Activated naive CD8-positive, alpha-beta T cell treated with anti-CD3 and anti-CD28 coated beads for 36 hours (primary cell): ENCODE data around the gene UBE4B. TPM values are rescaled to one million over a fixed set of nuclear protein-coding genes. Genes with fewer than 3 reads are reported as not detected.

Experiments used
- DNase-seq: peaks from one replicate; pipeline ENCODE4 v3.0.0; 2021
- H3K27ac Mint-ChIP-seq: one replicate; pipeline ENCODE4 v1.8.0; 2022; ENCODE audit warnings: mild to moderate bottlenecking, moderate library complexity, mixed read lengths
- H3K27me3 Mint-ChIP-seq: one replicate; pipeline ENCODE4 v1.8.0; 2022; ENCODE audit warnings: mild to moderate bottlenecking, mixed read lengths
- H3K36me3 Mint-ChIP-seq: one replicate; pipeline ENCODE4 v1.8.0; 2021; ENCODE audit warnings: mild to moderate bottlenecking, mixed read lengths
- H3K4me1 Mint-ChIP-seq: one replicate; pipeline ENCODE4 v1.8.0; 2021; ENCODE audit warnings: mixed read lengths
- H3K4me3 Mint-ChIP-seq: one replicate; pipeline ENCODE4 v1.8.0; 2022; ENCODE audit warnings: mild to moderate bottlenecking, moderate library complexity, mixed read lengths
- H3K9me3 Mint-ChIP-seq: one replicate; pipeline ENCODE4 v1.8.0; 2022; ENCODE audit warnings: mixed read lengths
- total RNA-seq, 2 experiments: library from RNA; stranded (reverse); gene quantifications; one replicate each; pipeline ENCODE4 v1.2.3, GENCODE V29; 2021

The UBE4B gene
- total RNA-seq, 2 experiments from 2014 or later: 32.9 to 35.9 TPM

GRCh38 chr1:10146391-10146790, 113.6 kb downstream of the UBE4B start:
- no peaks in the 10 kb centered on the region for H3K9me3 Mint-ChIP-seq
- H3K4me1 Mint-ChIP-seq: no peaks in the 10 kb centered on the region
- H3K4me3 Mint-ChIP-seq: no peak overlapping the region
- no peak for DNase-seq
- H3K36me3 Mint-ChIP-seq: peaks cover 3% of the 10 kb centered on the region
- no peaks in the 10 kb centered on the region for H3K27me3 Mint-ChIP-seq
- no peak overlapping the region for H3K27ac Mint-ChIP-seq

- no peak overlapping the region for H3K27ac Mint-ChIP-seq
- DNase-seq: no peak
- H3K4me3 Mint-ChIP-seq: no peak overlapping the region
- H3K27me3 Mint-ChIP-seq: no peaks in the 10 kb centered on the region
- H3K4me1 Mint-ChIP-seq: no peaks in the 10 kb centered on the region
- H3K36me3 Mint-ChIP-seq: peaks cover 3% of the 10 kb centered on the region
- no peaks in the 10 kb centered on the region for H3K9me3 Mint-ChIP-seq
Observed at GRCh38 chr1:10149231-10149630, 116.5 kb downstream of the UBE4B start.

GRCh38 chr1:10152709-10153284, 120.0 kb downstream of the UBE4B start:
- Mint-ChIP-seq H3K36me3 (peaks cover 1% of the 10 kb centered on the region), H3K9me3 (no peaks in the 10 kb centered on the region), H3K27me3 (no peaks in the 10 kb centered on the region), H3K4me3 (no peak overlapping the region), H3K4me1 (no peaks in the 10 kb centered on the region), H3K27ac (no peak overlapping the region)
- DNase-seq: peak; percentile 26

- Mint-ChIP-seq H3K27me3 (no peaks in the 10 kb centered on the region), H3K4me1 (no peaks in the 10 kb centered on the region), H3K36me3 (peaks cover 5% of the 10 kb centered on the region), H3K9me3 (no peaks in the 10 kb centered on the region), H3K27ac (no peak overlapping the region), H3K4me3 (no peak overlapping the region)
- DNase-seq: no peak
Observed at GRCh38 chr1:10155087-10155712, 122.4 kb downstream of the UBE4B start.

GRCh38 chr1:10160173-10160572, 127.4 kb downstream of the UBE4B start:
- H3K4me1 Mint-ChIP-seq: peaks cover 4% of the 10 kb centered on the region
- no peak for DNase-seq
- H3K27me3 Mint-ChIP-seq: no peaks in the 10 kb centered on the region
- no peaks in the 10 kb centered on the region for H3K9me3 Mint-ChIP-seq
- peaks cover 16% of the 10 kb centered on the region for H3K36me3 Mint-ChIP-seq
- H3K4me3 Mint-ChIP-seq: no peak overlapping the region
- H3K27ac Mint-ChIP-seq: no peak overlapping the region

GRCh38 chr1:10160907-10161490, 128.2 kb downstream of the UBE4B start:
- no peaks in the 10 kb centered on the region for H3K9me3 Mint-ChIP-seq

GRCh38 chr1:10161541-10162290, 129.0 kb downstream of the UBE4B start:
- H3K4me3 Mint-ChIP-seq: no peak overlapping the region
- H3K27ac Mint-ChIP-seq: no peak overlapping the region
- no peak for DNase-seq
- no peaks in the 10 kb centered on the region for H3K27me3 Mint-ChIP-seq
- H3K4me1 Mint-ChIP-seq: peaks cover 4% of the 10 kb centered on the region
- H3K36me3 Mint-ChIP-seq: peaks cover 15% of the 10 kb centered on the region
- H3K9me3 Mint-ChIP-seq: no peaks in the 10 kb centered on the region

More at GRCh38 chr1:10160907-10161490, 128.2 kb downstream of the UBE4B start:
- Mint-ChIP-seq H3K27me3 (no peaks in the 10 kb centered on the region), H3K27ac (no peak overlapping the region), H3K4me1 (peaks cover 4% of the 10 kb centered on the region), H3K4me3 (no peak overlapping the region), H3K36me3 (peaks cover 15% of the 10 kb centered on the region)
- DNase-seq: no peak

- Mint-ChIP-seq H3K4me3 (peak overlapping the region; percentile 11), H3K27me3 (no peaks in the 10 kb centered on the region), H3K9me3 (no peaks in the 10 kb centered on the region), H3K27ac (peak overlapping the region; percentile 98), H3K36me3 (peaks cover 53% of the 10 kb centered on the region), H3K4me1 (peaks cover 41% of the 10 kb centered on the region)
- DNase-seq: no peak
Observed at GRCh38 chr1:10168912-10169514, 136.3 kb downstream of the UBE4B start.

GRCh38 chr1:10170239-10170574, 137.4 kb downstream of the UBE4B start:
- peaks cover 41% of the 10 kb centered on the region for H3K4me1 Mint-ChIP-seq
- H3K27ac Mint-ChIP-seq: peak overlapping the region; percentile 98
- peaks cover 58% of the 10 kb centered on the region for H3K36me3 Mint-ChIP-seq

GRCh38 chr1:10171105-10171767, 138.5 kb downstream of the UBE4B start:
- H3K4me1 Mint-ChIP-seq: peaks cover 41% of the 10 kb centered on the region
- no peak for DNase-seq
- peak overlapping the region; percentile 76 for H3K4me3 Mint-ChIP-seq
- peak overlapping the region; percentile 98 for H3K27ac Mint-ChIP-seq
- H3K9me3 Mint-ChIP-seq: peaks cover 10% of the 10 kb centered on the region
- peaks cover 67% of the 10 kb centered on the region for H3K36me3 Mint-ChIP-seq
- no peaks in the 10 kb centered on the region for H3K27me3 Mint-ChIP-seq

More at GRCh38 chr1:10170239-10170574, 137.4 kb downstream of the UBE4B start:
- Mint-ChIP-seq H3K4me3 (peak overlapping the region; percentile 76), H3K27me3 (no peaks in the 10 kb centered on the region), H3K9me3 (peaks cover 4% of the 10 kb centered on the region)
- peak; percentile 30 for DNase-seq

GRCh38 chr1:10171995-10172669, 139.4 kb downstream of the UBE4B start:
- Mint-ChIP-seq H3K9me3 (peaks cover 10% of the 10 kb centered on the region), H3K4me3 (peak overlapping the region; percentile 11), H3K4me1 (peaks cover 41% of the 10 kb centered on the region), H3K27me3 (no peaks in the 10 kb centered on the region), H3K36me3 (peaks cover 69% of the 10 kb centered on the region), H3K27ac (peak overlapping the region; percentile 98)
- no peak for DNase-seq

- peak overlapping the region; percentile 51 for H3K27ac Mint-ChIP-seq
- peaks cover 35% of the 10 kb centered on the region for H3K4me1 Mint-ChIP-seq
- peaks cover 10% of the 10 kb centered on the region for H3K9me3 Mint-ChIP-seq
- H3K27me3 Mint-ChIP-seq: no peaks in the 10 kb centered on the region
- H3K36me3 Mint-ChIP-seq: peaks cover 61% of the 10 kb centered on the region
- DNase-seq: no peak
- H3K4me3 Mint-ChIP-seq: no peak overlapping the region
Observed at GRCh38 chr1:10173582-10173981, 140.8 kb downstream of the UBE4B start.

- DNase-seq: no peak
- no peaks in the 10 kb centered on the region for H3K4me1 Mint-ChIP-seq
- H3K4me3 Mint-ChIP-seq: no peak overlapping the region
- no peak overlapping the region for H3K27ac Mint-ChIP-seq
- H3K36me3 Mint-ChIP-seq: peaks cover 32% of the 10 kb centered on the region
- no peaks in the 10 kb centered on the region for H3K27me3 Mint-ChIP-seq
- H3K9me3 Mint-ChIP-seq: peaks cover 10% of the 10 kb centered on the region
Observed at GRCh38 chr1:10177876-10178275, 145.1 kb downstream of the UBE4B start.
